K562 (cell line): ENCODE results near the gene TSTD2. TPM values are rescaled to one million over a fixed set of nuclear protein-coding genes. Genes with fewer than 3 reads are reported as not detected.

ENCODE experiments used
- ARID4B ChIP-seq: sonication (generic); formaldehyde crosslinking; IDR thresholded peaks from 2 replicates; pipeline ENCODE4 v1.8.0; 2022; ENCODE audit warnings: mild to moderate bottlenecking, missing genetic modification reagents
- E2F3 ChIP-seq: fragments of 250-450 bp; sonication (Bioruptor Pico); IDR thresholded peaks from 2 replicates; pipeline ENCODE4 v1.4.0; 2020; ENCODE audit warnings: mild to moderate bottlenecking
- GABPB2 ChIP-seq: fragments of 250-450 bp; sonication (Bioruptor Pico); conservative IDR thresholded peaks from 2 replicates; pipeline ENCODE4 v1.5.1; 2021; ENCODE audit warnings: mild to moderate bottlenecking
- MCM3 ChIP-seq: fragments of 450-650 bp; IDR thresholded peaks from 2 replicates; pipeline ENCODE4 v1.6.1; 2016
- MLX ChIP-seq, 2 experiments: fragments of 450-650 bp in 1 of 2; sonication (generic) in 1 of 2; formaldehyde crosslinking; conservative IDR thresholded peaks; 2 replicates each; pipeline versions ENCODE4 v1.4.0 to v1.8.1; 2020 to 2022; ENCODE audit warnings: mild to moderate bottlenecking in 1 of 2, missing genetic modification reagents in 1 of 2
- NBN ChIP-seq: fragments of 450-650 bp; IDR thresholded peaks from 2 replicates; pipeline ENCODE4 v1.6.1; 2016; ENCODE audit warnings: low read depth, mild to moderate bottlenecking
- PBX2 ChIP-seq, 2 experiments: IDR thresholded peaks in 1 of 2; conservative IDR thresholded peaks in 1 of 2; 2 replicates each; pipeline ENCODE4 v1.6.1; 2016; ENCODE audit warnings: low read depth in 2 of 2, mild to moderate bottlenecking in 1 of 2, missing compliant biosample characterization in 1 of 2, missing genetic modification characterization in 1 of 2, moderate library complexity in 1 of 2
- THRAP3 ChIP-seq: fragments of 450-650 bp; IDR thresholded peaks from 2 replicates; pipeline ENCODE4 v1.6.1; 2016; ENCODE audit warnings: mild to moderate bottlenecking, inconsistent platforms, borderline replicate concordance
- ZC3H8 ChIP-seq: fragments of 450-650 bp; IDR thresholded peaks from 2 replicates; pipeline ENCODE4 v1.6.1; 2017
- ZNF696 ChIP-seq: fragments of 250-450 bp; sonication (Bioruptor Pico); conservative IDR thresholded peaks from 2 replicates; pipeline ENCODE4 v1.4.0; 2020; ENCODE audit warnings: mild to moderate bottlenecking, moderate library complexity
- polyA plus RNA-seq, 8 experiments: library from polyadenylated mRNA; depleted of rRNA in 4 of 8; stranded (reverse) in 5 of 8; unstranded in 3 of 8; fragments of >200 nt; fragmentation: Nextera tagmentation in 2 of 8; fragmentation: Illumina TruSeq in 1 of 8; extraction: Ambion mirVana in 2 of 8; extraction: Trizol in 1 of 8; gene quantifications; 2 replicates each; pipeline versions ENCODE4 v1.2.1 to v1.2.3, GENCODE V29; 2011 to 2014; ENCODE audit warnings: inconsistent platforms in 1 of 8, missing spikeins in 1 of 8
- total RNA-seq, 7 experiments: library from RNA; depleted of rRNA in 6 of 7; stranded (reverse); fragments of >200 nt in 6 of 7; fragmentation: Illumina TruSeq in 2 of 7; extraction: Trizol in 2 of 7; gene quantifications; 2 replicates each; pipeline versions ENCODE4 v1.2.1 to v1.2.3, GENCODE V29; 2011 to 2021; ENCODE audit warnings: low replicate concordance in 1 of 7
- TF ChIP-seq, protein P1 (sequence below): IDR thresholded peaks from 2 replicates; pipeline ENCODE4 v1.6.1; 2016; ENCODE audit warnings: missing genetic modification characterization, missing compliant biosample characterization

TSTD2 gene
- total and polyA plus RNA-seq, 9 of the 15 experiments (the other 6 are each of a cell fraction or from before 2014, with no cell fraction given): 10.1 to 36.7 (median 19.0) TPM

DNA sequence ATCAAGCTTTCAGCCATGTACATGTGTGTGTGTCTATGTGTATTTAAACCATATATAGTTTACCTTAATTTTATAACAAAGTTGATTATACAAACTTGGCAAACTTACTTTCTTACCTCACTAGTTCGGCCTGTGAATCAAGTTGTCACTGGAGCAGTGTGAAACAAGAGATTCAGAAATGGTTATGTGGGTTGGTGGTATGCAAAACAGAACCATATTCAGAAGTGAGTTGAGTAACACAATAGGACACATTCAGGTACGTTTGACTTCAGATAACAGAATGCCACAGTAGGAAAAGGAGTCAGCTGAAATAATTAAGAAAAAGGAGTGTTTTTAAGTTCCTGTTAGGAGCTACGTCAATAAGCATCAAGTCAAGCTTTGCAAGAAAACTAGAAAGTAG is 42.5 kb upstream of the TSTD2 start (continued):
- TF ChIP-seq PBX2 (CRISPR knock-in tag; IDR thresholded peaks at IDR 0.05; ENCODE audit: low read depth): no peak
- no peak for TF ChIP-seq PBX2 (tag; conservative IDR thresholded peaks at IDR 0.05; ENCODE audit: low read depth)
- no peak for TF ChIP-seq THRAP3
- no peak for TF ChIP-seq ZNF696
- TF ChIP-seq MLX (CRISPR knock-in tag; conservative IDR thresholded peaks at IDR 0.05): no peak
- TF ChIP-seq E2F3: no peak
- TF ChIP-seq, protein P1, sequence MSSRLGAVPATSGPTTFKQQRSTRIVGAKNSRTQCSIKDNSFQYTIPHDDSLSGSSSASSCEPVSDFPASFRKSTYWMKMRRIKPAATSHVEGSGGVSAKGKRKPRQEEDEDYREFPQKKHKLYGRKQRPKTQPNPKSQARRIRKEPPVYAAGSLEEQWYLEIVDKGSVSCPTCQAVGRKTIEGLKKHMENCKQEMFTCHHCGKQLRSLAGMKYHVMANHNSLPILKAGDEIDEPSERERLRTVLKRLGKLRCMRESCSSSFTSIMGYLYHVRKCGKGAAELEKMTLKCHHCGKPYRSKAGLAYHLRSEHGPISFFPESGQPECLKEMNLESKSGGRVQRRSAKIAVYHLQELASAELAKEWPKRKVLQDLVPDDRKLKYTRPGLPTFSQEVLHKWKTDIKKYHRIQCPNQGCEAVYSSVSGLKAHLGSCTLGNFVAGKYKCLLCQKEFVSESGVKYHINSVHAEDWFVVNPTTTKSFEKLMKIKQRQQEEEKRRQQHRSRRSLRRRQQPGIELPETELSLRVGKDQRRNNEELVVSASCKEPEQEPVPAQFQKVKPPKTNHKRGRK (tag): no peak
- no peak for TF ChIP-seq ZC3H8
- no peak for TF ChIP-seq ARID4B (CRISPR knock-in tag)
- no peak for TF ChIP-seq NBN
- no peak for TF ChIP-seq MCM3
- no peak for TF ChIP-seq GABPB2 (CRISPR knock-in tag)
